Heart right ventricle (tissue), 16 donors: ENCODE measurements around the gene AFG1L. TPM values are rescaled to one million over a fixed set of nuclear protein-coding genes. Genes with fewer than 3 reads are reported as not detected.

Experiments
- ATAC-seq, 8 donors: fragments of 200-7000 bp; cut with Tn5 transposase; one replicate each; pipeline ENCODE4 v1.9.1; 2020; ENCODE audit warnings: mild to moderate bottlenecking in 8 of 8, moderate library complexity in 8 of 8, moderate number of reproducible peaks in 1 of 8
- DNase-seq, 2 donors: peaks; one replicate each; pipeline ENCODE4 v3.0.0-alpha.2; 2020
- H3K27ac ChIP-seq, 10 donors: fragments of 200-600 bp; sonication (generic) in 2 of 10; one replicate each; pipeline versions ENCODE4 v1.5.0 to v1.8.0; 2020 to 2022; ENCODE audit warnings: mild to moderate bottlenecking in 3 of 10
- H3K27me3 ChIP-seq, 7 donors: fragments of 200-600 bp; one replicate each; pipeline ENCODE4 v1.8.0; 2021 to 2022; ENCODE audit warnings: mild to moderate bottlenecking in 2 of 7
- H3K36me3 ChIP-seq, 9 donors: fragments of 200-600 bp; sonication (generic) in 1 of 9; one replicate each; pipeline versions ENCODE4 v1.5.0 to v1.8.0; 2020 to 2022; ENCODE audit warnings: mild to moderate bottlenecking in 2 of 9
- H3K4me1 ChIP-seq, 9 donors: fragments of 200-600 bp; sonication (generic) in 1 of 9; one replicate each; pipeline versions ENCODE4 v1.5.0 to v1.8.0; 2020 to 2022; ENCODE audit warnings: mild to moderate bottlenecking in 4 of 9
- H3K4me3 ChIP-seq, 10 donors: fragments of 200-600 bp; sonication (generic) in 2 of 10; one replicate each; pipeline versions ENCODE4 v1.5.0 to v1.8.0; 2020 to 2022; ENCODE audit warnings: mild to moderate bottlenecking in 7 of 10, moderate library complexity in 2 of 10
- H3K9me3 ChIP-seq, 11 donors: fragments of 200-600 bp in 10 of 11; sonication (generic) in 2 of 11; one replicate each; pipeline versions ENCODE4 v1.5.0 to v1.8.0; 2013 to 2022; ENCODE audit warnings: mild to moderate bottlenecking in 2 of 11, control low read depth in 1 of 11, moderate library complexity in 1 of 11
- CTCF ChIP-seq, 9 donors: fragments of 200-600 bp; sonication (generic) in 2 of 9; IDR thresholded peaks; one replicate each; pipeline versions ENCODE4 v1.5.0 to v1.8.0; 2021 to 2022; ENCODE audit warnings: antibody characterized with exemption in 9 of 9, mild to moderate bottlenecking in 5 of 9, moderate library complexity in 1 of 9
- WGBS, 2 donors: extraction: QIAGEN DNeasy Blood & Tissue Kit; methylation state at CpG; one replicate each; pipeline ENCODE4 v1.1.7; 2013; ENCODE audit warnings: inconsistent platforms in 1 of 2; 5-methylcytosine and 5-hydroxymethylcytosine counted together
- intact Hi-C, 10 donors: fragments of 100-400 bp; cut with DNase I; formaldehyde crosslinking; loops; one replicate each; pipeline versions ENCODE4 v1.11.1 to v1.14.2; 2022
- polyA plus RNA-seq, 2 donors: library from polyadenylated mRNA; stranded (reverse); fragments of 200-250 nt; gene quantifications; one replicate each; pipeline ENCODE4 v1.2.3, GENCODE V29; 2013
- total RNA-seq, 10 donors: library from RNA; stranded (reverse); fragmentation: NEBNext Ultra II Directional in 3 of 10; extraction: Animal tissue kit (Norgen Biotek cat#: 25700) in 3 of 10; gene quantifications; one replicate each; pipeline versions ENCODE4 v1.2.1 to v1.2.4, GENCODE V29; 2021 to 2023
- donor health status: Arrhythmogenic right ventricular cardiomyopathy.
- donor health status: ischemic (EF 13 %, LVEDD 7.1; RV severe dilation, severe dysfunction).
- donor health status: healthy with polysubstance abuse.
- donor health status: DM: no; HTN: yes; CAD: no.
- donor health status: DM: no; HTN: no; CAD: no.
- donor health status: ischemic (EF 25% LVEDD 6.9; RV normal size, moderate dysfunction).
- donor health status: ischemic (EF 25% LVEDD 5.7; RV mildly dilated, moderate dysfunction).
- donor health status: healthy.
- donor health status: DM: yes; HTN: yes; CAD: no.
- donor health status: Ischemic cardiomyopathy.
- donor health status: ischemic (EF 35%, LVEDD 5.7; RV mildly dilated, moderate dysfunction).
- donor health status: nonischemic (EF 11% LVEDD 7.7; RV severe dilation, severe dysfunction).
- donor health status: DM: yes; HTN: yes; CAD: no.
- donor health status: PGD.
- donor health status: ischemic (EF 29% LVEDD 5.4; RV normal size, mild dysfunction).
- donor health status: nonischemic (EF 23%, LVEDD 6.1; RV moderate dilation, normal function).

The AFG1L gene
- total and polyA plus RNA-seq, 12 donors = 1.9 to 18.8 (median 12.8) TPM

GRCh38 chr6:108425428-108425827 is 130.6 kb downstream of the AFG1L start:
- DNase-seq = no peak
- H3K27ac ChIP-seq = no peak overlapping the region

GRCh38 chr6:108432143-108432542 is 137.3 kb downstream of the AFG1L start:
- 98% methylated on average over 2 of the region's 2 CpGs for WGBS, 2 donors
- DNase-seq (no peak), ATAC-seq (no peak)
- peaks cover 0 to 11% (median 0%) of the 10 kb centered on the region in 9 donors for H3K4me1 ChIP-seq
- peaks cover 0 to 8% (median 0%) of the 10 kb centered on the region in 11 donors for H3K9me3 ChIP-seq
- no peak overlapping the region for H3K27ac ChIP-seq
- no peak overlapping the region for H3K4me3 ChIP-seq
- intact Hi-C loops = no loop called here
- H3K27me3 ChIP-seq = no peaks in the 10 kb centered on the region
- no peak for TF ChIP-seq CTCF (IDR thresholded peaks at IDR 0.05)
- peaks cover 0 to 3% (median 0%) of the 10 kb centered on the region in 9 donors for H3K36me3 ChIP-seq

More at GRCh38 chr6:108425428-108425827, 130.6 kb downstream of the AFG1L start:
- no peak for ATAC-seq
- Histone ChIP-seq H3K27me3 (no peaks in the 10 kb centered on the region), H3K4me1 (no peaks in the 10 kb centered on the region), H3K36me3 (peaks cover 0 to 3% (median 0%) of the 10 kb centered on the region in 9 donors), H3K4me3 (no peak overlapping the region), H3K9me3 (peaks cover 0 to 8% (median 0%) of the 10 kb centered on the region in 11 donors)
- no peak for TF ChIP-seq CTCF (IDR thresholded peaks at IDR 0.05)
- WGBS, 2 donors = 98% methylated on average over 2 of the region's 2 CpGs
- intact Hi-C loops = no loop called here

- 61 to 77% methylated on average over 3 of the region's 3 CpGs for WGBS, 2 donors
- peak in 2 of 8 donors; percentile 40 to 67 for ATAC-seq
- Histone ChIP-seq H3K4me1 (peaks cover 0 to 11% (median 0%) of the 10 kb centered on the region in 9 donors), H3K27ac (peak overlapping the region in 2 of 10 donors; percentile 30 to 36), H3K4me3 (no peak overlapping the region), H3K27me3 (no peaks in the 10 kb centered on the region), H3K36me3 (peaks cover 0 to 3% (median 0%) of the 10 kb centered on the region in 9 donors), H3K9me3 (peaks cover 0 to 8% (median 0%) of the 10 kb centered on the region in 11 donors)
- intact Hi-C loops = no loop called here
- no peak for TF ChIP-seq CTCF (IDR thresholded peaks at IDR 0.05)
- peak in 1 of 2 donors; percentile 19 for DNase-seq
Measured at GRCh38 chr6:108432792-108433191, 137.9 kb downstream of the AFG1L start.

- H3K27me3 ChIP-seq = no peaks in the 10 kb centered on the region
- peaks cover 0 to 11% (median 5%) of the 10 kb centered on the region in 9 donors for H3K4me1 ChIP-seq
- no peak overlapping the region for H3K4me3 ChIP-seq
- intact Hi-C loops = no loop called here
- DNase-seq (no peak), ATAC-seq (no peak)
- peaks cover 0 to 5% (median 0%) of the 10 kb centered on the region in 11 donors for H3K9me3 ChIP-seq
- H3K27ac ChIP-seq = no peak overlapping the region
- peaks cover 0 to 3% (median 0%) of the 10 kb centered on the region in 9 donors for H3K36me3 ChIP-seq
- no peak for TF ChIP-seq CTCF (IDR thresholded peaks at IDR 0.05)
- 85 to 89% methylated on average over 1 of the region's 1 CpG for WGBS, 2 donors
Measured at GRCh38 chr6:108434222-108434621, 139.4 kb downstream of the AFG1L start.
